Hepatocyte (in vitro differentiated cells): ENCODE measurements around the gene KIAA1217. TPM values are rescaled to one million over a fixed set of nuclear protein-coding genes. Genes with fewer than 3 reads are reported as not detected.

Source experiments
- DNase-seq: peaks from one replicate; pipeline ENCODE4 v3.0.0-alpha.2; 2016; ENCODE audit warnings: low spot score
- H2AFZ ChIP-seq: fragments of 200-600 bp; sonication (generic); 2 replicates; pipeline ENCODE4 v1.6.0; 2016; ENCODE audit warnings: antibody characterized with exemption, mild to moderate bottlenecking
- H3K27ac ChIP-seq: fragments of 200-600 bp; sonication (generic); 2 replicates; pipeline ENCODE4 v1.5.1; 2016; ENCODE audit warnings: mild to moderate bottlenecking
- H3K27me3 ChIP-seq: fragments of 200-600 bp; sonication (generic); 2 replicates; pipeline ENCODE4 v1.6.1; 2016
- H3K36me3 ChIP-seq: fragments of 200-600 bp; sonication (generic); replicated peaks from 2 replicates; pipeline ENCODE4 v1.5.1; 2016; ENCODE audit warnings: low read depth; ENCODE audit not compliant: insufficient read depth
- H3K4me1 ChIP-seq: fragments of 200-600 bp; sonication (generic); 2 replicates; pipeline ENCODE4 v1.5.1; 2016; ENCODE audit warnings: mild to moderate bottlenecking, moderate library complexity; ENCODE audit not compliant: insufficient read depth
- H3K4me2 ChIP-seq: fragments of 200-600 bp; sonication (generic); 2 replicates; pipeline ENCODE4 v1.6.0; 2016
- H3K4me3 ChIP-seq: fragments of 200-600 bp; sonication (generic); 2 replicates; pipeline ENCODE4 v1.5.1; 2016; ENCODE audit warnings: mild to moderate bottlenecking
- H3K79me2 ChIP-seq: fragments of 200-600 bp; sonication (generic); 2 replicates; pipeline ENCODE4 v1.6.0; 2017; ENCODE audit warnings: mild to moderate bottlenecking
- H3K9me2 ChIP-seq: fragments of 200-600 bp; sonication (generic); replicated peaks from 2 replicates; pipeline ENCODE4 v1.6.0; 2017; ENCODE audit warnings: mild to moderate bottlenecking; ENCODE audit not compliant: insufficient read depth
- H3K9me3 ChIP-seq: fragments of 200-600 bp; sonication (generic); 2 replicates; pipeline ENCODE4 v1.5.1; 2016; ENCODE audit warnings: low read depth, mild to moderate bottlenecking
- H4K20me1 ChIP-seq: fragments of 200-600 bp; sonication (generic); 2 replicates; pipeline ENCODE4 v1.6.0; 2016; ENCODE audit warnings: mild to moderate bottlenecking; ENCODE audit not compliant: insufficient read depth, poor library complexity, severe bottlenecking
- CTCF ChIP-seq: fragments of 200-600 bp; sonication (generic); IDR thresholded peaks from 2 replicates; pipeline ENCODE4 v1.5.1; 2016; ENCODE audit warnings: antibody characterized with exemption, mild to moderate bottlenecking; ENCODE audit not compliant: poor library complexity
- EZH2 ChIP-seq: fragments of 200-600 bp; sonication (generic); IDR thresholded peaks from 2 replicates; pipeline ENCODE4 v1.6.1; 2016; ENCODE audit warnings: antibody characterized with exemption, mild to moderate bottlenecking, borderline replicate concordance
- EZH2phosphoT487 ChIP-seq: fragments of 200-600 bp; sonication (generic); IDR thresholded peaks from one replicate; pipeline ENCODE4 v1.6.1; 2018; ENCODE audit warnings: antibody characterized with exemption, mild to moderate bottlenecking, low read depth, moderate library complexity; ENCODE audit not compliant: unreplicated experiment, severe bottlenecking
- WGBS: methylation state at CpG from one replicate; pipeline ENCODE4 v1.1.6; 2016; ENCODE audit warnings: low lambda C conversion rate; ENCODE audit errors: missing lambda C conversion rate; 5-methylcytosine and 5-hydroxymethylcytosine counted together
- polyA plus RNA-seq: library from polyadenylated mRNA; unstranded; fragments of >200 nt; fragmentation: Nextera tagmentation; extraction: Ambion mirVana; gene quantifications from 2 replicates; pipeline ENCODE4 v1.2.1, GENCODE V29; 2016
- total RNA-seq: library from RNA; depleted of rRNA; stranded (reverse); fragments of >200 nt; gene quantifications from 2 replicates; pipeline ENCODE4 v1.2.3, GENCODE V29; 2014

KIAA1217 gene
- total and polyA plus RNA-seq, 2 experiments from 2014 or later = 31.6 to 33.2 TPM

- Histone ChIP-seq H3K27ac (no peak overlapping the region), H3K36me3 (no peaks in the 10 kb centered on the region), H3K4me2 (no peak overlapping the region), H3K4me1 (peaks cover 1% of the 10 kb centered on the region), H4K20me1 (peaks cover 6% of the 10 kb centered on the region), H3K27me3 (no peaks in the 10 kb centered on the region), H3K4me3 (no peak overlapping the region), H3K9me2 (no peaks in the 10 kb centered on the region), H3K79me2 (peaks cover 62% of the 10 kb centered on the region), H2AFZ (no peak overlapping the region), H3K9me3 (no peaks in the 10 kb centered on the region)
- no peak for TF ChIP-seq CTCF
- no peak for TF ChIP-seq EZH2
- TF ChIP-seq EZH2phosphoT487 = no peak
- no peak for DNase-seq
- 94% methylated on average over 1 of the region's 1 CpG for WGBS
Observed at GRCh38 chr10:24288581-24288980, 79.6 kb downstream of the KIAA1217 start.

- H3K4me1 ChIP-seq = peaks cover 4% of the 10 kb centered on the region
- no peak overlapping the region for H3K4me2 ChIP-seq
- H3K27me3 ChIP-seq = no peaks in the 10 kb centered on the region
- no peaks in the 10 kb centered on the region for H3K36me3 ChIP-seq
- H3K4me3 ChIP-seq = no peak overlapping the region
- H2AFZ ChIP-seq = no peak overlapping the region
- H4K20me1 ChIP-seq = peaks cover 6% of the 10 kb centered on the region
- no peak for DNase-seq
- TF ChIP-seq CTCF = no peak
- no peak for TF ChIP-seq EZH2phosphoT487
- no peak for TF ChIP-seq EZH2
- no peaks in the 10 kb centered on the region for H3K9me3 ChIP-seq
- no peak overlapping the region for H3K27ac ChIP-seq
- WGBS = 94% methylated on average over 3 of the region's 3 CpGs
- peaks cover 56% of the 10 kb centered on the region for H3K79me2 ChIP-seq
- H3K9me2 ChIP-seq = no peaks in the 10 kb centered on the region
Observed at GRCh38 chr10:24289235-24289634, 80.3 kb downstream of the KIAA1217 start.

- H3K27me3 ChIP-seq = no peaks in the 10 kb centered on the region
- no peaks in the 10 kb centered on the region for H3K9me2 ChIP-seq
- TF ChIP-seq CTCF (no peak), EZH2phosphoT487 (no peak), EZH2 (no peak)
- H3K27ac ChIP-seq = peak overlapping the region; percentile 36
- no peak for DNase-seq
- peaks cover 4% of the 10 kb centered on the region for H3K4me1 ChIP-seq
- no peak overlapping the region for H3K4me3 ChIP-seq
- H3K36me3 ChIP-seq = no peaks in the 10 kb centered on the region
- no peak overlapping the region for H2AFZ ChIP-seq
- WGBS = 83% methylated on average over 11 of the region's 11 CpGs
- no peak overlapping the region for H3K4me2 ChIP-seq
- H3K9me3 ChIP-seq = no peaks in the 10 kb centered on the region
- H4K20me1 ChIP-seq = no peaks in the 10 kb centered on the region
- peaks cover 44% of the 10 kb centered on the region for H3K79me2 ChIP-seq
Observed at GRCh38 chr10:24292304-24293293, 83.7 kb downstream of the KIAA1217 start.
